GM19328 (cell line): Measurements from ENCODE around the gene FAM53A.
"Not testable (repeated sequence)": the region's sequence is repeated elsewhere in the genome, so short reads cannot be mapped to it uniquely, and the experiment has no call there.

Source experiments
- ATAC-seq: cut with Tn5 transposase; IDR thresholded peaks from one replicate; pipeline ENCODE4 v1.9.1; 2021; ENCODE audit warnings: mild to moderate bottlenecking, moderate library complexity; ENCODE audit not compliant: unreplicated experiment

FAM53A gene

DNA sequence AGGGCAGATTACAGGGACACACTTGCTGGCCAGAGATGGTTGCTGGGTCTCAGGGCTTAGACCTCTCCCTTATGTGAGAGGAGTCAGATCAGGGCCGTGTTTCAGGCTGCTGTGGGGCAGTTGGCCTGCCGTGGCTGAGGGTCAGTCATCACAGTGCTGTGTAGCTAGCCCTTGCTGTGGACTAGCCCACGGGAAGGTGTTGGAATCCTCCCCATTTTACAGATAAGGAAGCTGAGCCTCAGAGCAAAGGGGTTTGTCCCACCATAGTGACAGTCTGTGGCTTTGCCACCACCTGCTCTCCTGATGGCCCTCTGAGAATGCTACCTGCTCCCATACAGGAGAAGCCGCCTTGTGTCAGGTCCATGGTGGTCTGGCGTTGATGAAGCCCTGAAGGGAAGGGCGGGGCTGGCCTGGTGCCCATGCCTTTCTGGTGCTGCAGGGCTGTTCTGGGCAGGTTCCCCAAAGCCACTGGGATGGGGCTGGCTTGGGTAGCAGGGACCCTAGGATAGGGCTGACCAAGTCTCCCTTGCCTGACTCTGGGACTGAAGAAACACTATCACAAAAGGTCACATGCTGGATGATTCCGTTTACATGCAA lies 2.4 kb upstream of the FAM53A start:
- no peak for ATAC-seq

DNA sequence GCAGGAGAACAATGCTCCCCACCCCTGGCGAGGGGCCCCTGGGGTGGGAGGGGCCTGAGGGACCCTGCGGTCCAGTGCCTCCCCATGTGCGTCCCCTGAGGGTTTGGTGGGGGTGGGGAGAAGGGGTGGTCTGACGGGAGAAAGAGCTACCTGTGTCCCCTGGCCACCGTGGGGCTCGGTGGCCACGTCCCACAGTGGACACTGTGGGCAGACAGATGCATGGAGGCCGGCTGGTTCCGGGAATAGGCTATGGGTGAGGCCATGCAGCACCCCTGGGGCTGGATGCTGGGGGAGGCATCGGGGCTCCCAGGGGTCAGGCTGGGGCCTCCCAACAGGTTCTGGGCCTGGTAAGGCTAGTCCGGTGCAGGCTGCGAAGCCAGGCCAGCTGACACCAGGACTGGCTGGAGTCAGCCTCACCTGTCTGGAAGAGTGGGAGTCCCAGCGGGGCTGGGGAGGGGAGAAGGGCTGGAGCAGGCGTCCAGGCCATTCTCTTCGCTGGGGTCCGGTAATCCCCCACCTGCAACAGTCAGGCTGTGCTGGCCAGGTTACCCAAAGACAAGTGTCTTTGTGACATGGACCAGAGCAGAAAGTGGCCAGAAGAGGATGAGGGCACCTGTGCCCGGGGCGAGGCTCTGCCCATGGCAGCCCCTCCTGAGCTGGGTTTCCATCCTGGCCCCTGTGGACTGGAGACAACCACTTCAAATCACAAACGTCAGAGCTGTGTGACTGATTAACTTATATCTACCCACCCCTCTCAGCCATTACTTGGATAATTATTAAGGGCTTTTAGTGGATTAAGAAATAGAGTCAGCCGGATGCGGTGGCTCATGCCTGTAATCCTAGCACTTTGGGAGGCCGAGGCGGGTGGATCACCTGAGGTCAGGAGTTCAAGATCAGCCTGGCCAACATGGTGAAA lies 1.4 kb upstream of the FAM53A start:
- ATAC-seq: no peak

DNA sequence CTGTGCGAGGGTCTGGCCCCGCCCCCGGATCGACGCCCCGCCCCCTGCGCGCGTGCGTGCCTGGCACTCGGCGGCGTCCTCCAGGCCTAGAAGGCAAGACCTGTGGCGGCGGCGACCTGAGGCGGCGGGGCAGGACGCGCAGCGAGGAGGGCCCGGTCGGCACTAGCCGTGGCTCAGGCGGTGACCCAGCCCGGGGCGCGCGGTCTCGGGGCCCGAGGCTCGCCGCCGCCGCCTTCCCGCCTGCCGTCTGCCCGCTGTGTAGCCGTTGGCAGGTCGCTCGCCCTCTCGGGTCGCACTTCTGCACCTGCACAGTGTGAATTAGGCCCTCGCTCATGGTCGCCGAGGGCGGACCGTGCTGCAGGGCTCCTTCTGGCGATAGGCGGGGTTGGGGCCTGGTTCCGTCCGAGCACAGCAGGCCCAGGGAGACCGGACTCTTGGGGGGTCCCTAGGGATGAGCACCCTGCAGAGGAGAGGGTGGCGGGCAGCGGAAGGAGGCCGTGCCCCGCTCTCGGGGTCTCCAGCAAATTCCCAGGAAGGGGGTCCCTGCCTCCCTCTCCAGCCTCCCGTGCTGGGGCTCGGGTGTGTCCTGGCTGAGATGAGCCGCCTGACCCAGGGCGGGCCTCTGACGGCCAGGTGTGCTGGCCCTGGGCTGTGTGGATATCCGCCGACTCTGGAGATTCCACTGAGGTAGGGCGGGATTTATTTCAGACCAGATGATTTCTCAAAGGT lies 557 bp upstream of the FAM53A start:
- no peak for ATAC-seq

DNA sequence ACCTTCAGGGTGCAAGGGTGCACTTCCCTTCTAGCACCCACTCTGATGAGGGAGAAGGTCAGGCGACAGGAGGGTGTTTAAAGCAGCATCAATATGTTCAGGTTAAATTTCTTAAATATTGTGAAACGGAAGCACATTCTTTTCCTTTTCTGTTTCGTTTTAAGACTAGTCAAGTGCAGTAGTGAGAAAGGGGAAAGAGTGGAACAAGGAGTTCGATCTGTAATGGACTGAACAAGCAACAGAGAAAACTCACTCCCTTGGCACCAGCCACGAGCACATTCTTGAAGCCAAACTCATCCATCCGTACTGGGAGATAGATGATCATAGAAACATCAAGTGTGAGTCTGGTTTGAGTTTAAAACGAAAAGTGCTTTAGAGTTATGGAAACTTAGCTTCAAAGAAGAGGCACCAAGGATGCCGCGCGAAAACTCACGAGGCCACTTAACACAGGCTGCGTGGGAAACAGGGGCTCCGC lies 815 bp downstream of the FAM53A start:
- no peak for ATAC-seq

DNA sequence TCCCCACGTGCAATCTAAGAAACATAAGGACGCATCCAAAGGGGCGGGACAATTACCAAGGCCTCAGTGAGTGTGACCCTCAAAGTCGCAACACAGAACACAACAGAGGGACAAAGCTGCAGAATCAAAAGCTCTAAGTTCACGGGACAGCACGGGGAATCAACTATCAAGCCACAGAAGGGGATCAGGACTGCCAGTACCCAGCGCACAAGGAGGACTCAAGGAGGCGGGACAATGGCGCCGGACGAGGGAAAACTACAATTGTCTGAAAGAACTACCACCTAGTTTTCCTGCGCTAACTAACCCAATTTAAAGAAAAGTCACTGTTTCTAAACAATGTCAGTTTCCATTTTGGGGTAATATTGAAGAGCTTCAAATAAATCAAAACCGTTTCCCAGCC lies 1.3 kb downstream of the FAM53A start:
- no peak for ATAC-seq

DNA sequence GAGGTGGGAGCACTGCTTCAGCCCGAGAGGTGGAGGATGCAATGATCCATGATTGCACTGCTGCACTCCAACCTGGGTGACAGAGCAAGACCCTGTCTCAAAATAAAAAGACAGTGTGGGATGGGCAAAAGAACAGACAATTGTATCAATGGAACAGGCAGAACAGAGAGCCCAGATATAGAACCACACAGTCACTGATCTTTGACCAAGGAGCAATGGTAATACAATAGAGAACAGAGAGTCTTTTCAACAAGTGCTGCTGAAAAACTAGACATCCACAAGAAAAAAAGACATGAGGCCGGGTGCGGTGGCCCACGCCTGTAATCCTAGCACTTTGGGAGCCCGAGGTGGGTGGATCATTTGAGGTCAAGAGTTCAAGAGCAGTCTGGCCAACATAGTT lies 5.9 kb downstream of the FAM53A start:
- ATAC-seq: no peak

DNA sequence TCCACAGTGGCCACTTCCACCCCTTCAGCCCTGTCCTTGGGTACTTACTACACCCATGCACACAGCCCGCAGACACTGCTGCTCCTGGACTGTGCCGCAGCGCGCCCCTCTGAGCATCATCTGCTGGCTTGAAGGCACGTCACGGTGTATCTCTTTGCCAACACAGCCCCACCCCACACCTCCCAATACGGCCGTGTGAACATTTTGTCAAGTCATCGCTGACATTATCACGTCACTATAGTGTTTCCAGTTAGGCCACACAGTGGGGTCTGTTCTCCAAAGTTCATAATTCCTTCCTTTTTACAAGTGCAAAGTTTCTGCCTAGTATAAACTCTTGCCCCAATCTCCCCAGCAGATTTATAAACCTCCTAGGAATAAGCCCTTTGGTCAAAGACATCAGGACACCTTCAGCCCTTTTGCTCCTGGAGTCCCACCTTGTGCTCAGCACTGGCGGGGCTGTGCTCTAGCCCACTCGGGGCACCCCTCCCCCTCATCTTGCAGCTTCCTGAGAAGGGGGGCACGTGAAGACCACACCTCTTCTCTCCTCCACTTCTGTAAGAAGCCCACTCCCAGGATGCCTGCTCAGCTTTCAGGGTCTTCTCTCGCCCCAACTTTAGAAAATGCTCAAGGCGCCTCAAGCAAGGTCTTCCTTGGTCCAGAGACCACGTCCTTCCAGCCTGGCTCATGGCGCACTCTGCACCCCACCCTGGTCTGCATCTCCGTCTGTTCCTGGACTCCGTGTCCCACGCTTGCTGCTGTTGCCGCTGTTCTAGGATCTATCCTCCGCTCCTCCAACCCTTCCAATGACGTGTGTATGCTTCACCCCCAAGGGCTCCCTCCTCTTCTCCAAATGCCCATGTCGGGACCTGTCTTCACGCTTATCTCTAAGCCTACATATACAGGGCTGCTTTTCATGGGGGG lies 7.2 kb downstream of the FAM53A start:
- ATAC-seq: no peak

DNA sequence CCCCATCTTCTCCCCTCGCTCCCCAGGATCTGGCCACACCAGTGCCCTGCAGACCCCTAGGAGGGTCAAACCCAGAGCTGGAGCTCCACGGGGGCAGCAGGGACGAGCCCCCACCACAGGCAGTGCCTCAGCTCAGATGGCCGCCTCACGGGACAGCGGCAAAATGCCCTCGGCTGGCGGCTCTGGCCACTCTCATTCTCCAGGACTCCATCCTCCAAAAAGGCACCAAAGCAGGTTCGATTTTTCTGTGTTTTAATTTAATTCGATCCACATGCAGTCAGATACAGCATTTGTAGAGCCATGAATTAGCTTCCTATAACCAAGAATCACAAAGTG lies 8.3 kb downstream of the FAM53A start:
- no peak for ATAC-seq

DNA sequence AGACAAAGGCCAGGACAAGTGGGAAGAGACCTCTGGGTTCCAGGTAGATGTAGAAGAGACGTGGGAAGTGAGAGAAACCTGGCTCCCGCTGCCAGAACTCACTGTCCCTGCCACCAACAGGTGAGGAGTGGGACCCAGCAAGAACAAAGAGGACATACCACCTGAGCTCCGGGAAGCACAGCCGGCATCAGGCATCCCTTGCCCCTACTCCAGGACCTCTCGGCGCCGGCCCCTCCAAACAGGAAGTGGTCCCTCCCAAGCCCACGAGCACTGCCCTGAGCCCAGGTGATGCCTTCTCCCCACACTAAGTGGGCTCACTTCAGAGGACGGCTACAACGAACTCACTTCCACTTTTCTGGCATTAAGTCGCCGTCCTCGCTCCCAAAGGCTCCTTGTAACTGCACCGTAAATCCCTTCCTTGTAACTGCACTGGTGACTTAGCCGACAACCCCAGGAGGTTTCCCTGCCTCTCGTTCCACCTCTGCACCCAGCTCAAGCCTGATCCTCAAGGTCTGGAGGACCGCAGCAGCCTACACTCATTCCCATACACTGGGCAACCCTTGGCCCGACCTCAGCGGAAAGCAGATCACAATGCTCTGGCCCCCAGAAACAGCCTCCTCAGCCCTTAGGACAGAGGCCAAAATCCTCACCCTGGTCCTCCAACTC lies 8.8 kb downstream of the FAM53A start:
- ATAC-seq: no peak

DNA sequence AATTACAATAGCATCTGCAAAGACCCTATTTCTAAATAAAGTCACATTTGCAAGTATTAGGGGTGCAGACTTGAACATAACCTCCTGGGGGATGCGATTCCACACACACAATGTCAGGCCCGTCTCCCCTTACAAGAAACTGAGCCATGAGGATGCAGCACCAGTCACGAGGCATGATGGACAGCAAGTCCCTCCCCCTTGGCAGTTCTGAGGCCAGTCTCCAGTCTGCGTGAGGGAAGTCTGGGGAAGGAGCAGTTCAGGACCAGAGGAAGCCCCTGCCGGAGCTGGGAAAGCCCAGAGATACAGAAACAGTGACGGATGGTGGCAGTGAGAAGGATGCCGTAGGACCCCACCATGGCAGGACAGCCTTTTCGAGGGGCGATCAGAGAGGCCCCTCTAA lies 9.4 kb downstream of the FAM53A start:
- no peak for ATAC-seq

DNA sequence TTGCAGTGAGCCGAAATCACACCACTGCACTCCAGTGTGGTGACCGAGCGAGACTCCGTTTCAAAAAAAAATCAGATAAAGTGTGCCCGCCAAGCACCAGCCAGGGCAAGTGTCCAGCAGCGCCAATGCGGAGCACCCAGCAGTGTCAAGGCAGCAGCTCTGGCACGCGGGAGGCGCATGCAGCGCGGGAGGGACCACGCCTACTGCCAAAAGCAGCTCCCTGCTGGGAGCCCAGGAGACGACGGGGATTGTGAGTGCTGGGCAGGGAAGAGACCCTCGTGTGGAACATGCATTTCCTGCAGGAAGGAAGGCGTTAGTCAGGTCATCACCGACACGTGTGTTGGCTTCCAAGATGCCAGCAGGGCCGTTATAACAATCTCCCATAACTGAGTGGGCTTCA lies 10.4 kb downstream of the FAM53A start:
- no peak for ATAC-seq

DNA sequence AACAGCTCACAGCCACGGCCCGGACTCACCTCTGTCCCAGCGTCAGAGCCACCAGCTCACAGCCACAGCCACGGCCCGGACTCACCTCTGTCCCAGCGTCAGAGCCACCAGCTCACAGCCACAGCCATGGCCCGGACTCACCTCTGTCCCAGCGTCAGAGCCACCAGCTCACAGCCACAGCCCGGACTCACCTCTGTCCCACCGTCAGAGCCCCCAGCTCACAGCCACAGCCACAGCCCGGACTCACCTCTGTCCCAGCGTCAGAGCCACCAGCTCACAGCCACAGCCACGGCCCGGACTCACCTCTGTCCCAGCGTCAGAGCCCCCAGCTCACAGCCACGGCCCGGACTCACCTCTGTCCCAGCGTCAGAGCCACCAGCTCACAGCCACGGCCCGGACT lies 13.1 kb downstream of the FAM53A start:
- not testable (repeated sequence) for ATAC-seq

DNA sequence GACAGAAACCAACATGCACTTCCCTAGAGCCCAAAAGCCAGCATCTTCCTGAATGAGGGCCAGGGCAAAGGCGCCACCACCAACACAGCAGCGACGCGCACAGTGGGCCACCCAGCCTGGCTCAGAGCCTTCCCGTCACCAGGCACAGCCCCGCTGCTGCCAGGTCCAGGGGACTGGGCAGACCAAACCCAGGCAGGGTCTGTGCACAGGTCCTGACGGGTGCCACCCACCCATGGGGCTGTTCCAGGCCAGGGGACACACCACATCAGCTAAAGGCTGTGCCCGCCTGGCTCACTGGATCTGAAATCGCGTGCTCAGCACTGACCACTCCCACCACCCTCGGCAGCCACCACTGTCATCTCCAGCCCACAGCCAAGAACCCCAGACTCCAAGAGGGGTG lies 13.8 kb downstream of the FAM53A start:
- no peak for ATAC-seq

DNA sequence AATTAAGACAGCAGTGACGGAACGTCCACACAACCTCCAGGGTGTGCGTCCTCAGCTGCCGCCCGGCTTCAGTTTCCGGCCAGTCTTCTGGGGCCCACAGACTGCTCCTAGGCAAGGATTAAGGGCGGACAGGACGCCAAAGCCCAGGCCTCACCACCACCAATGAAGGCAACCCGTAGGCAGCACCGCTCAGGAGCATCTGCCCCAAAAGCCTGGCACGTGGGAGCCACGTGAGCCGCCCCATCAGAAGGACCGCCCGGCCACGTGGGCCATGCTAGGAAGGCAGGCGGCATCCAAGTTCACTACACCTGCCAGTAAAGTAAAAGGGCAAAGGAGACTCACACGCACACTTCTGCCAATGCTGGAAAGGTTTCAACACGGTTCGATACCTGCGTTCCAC lies 14.3 kb downstream of the FAM53A start:
- no peak for ATAC-seq

DNA sequence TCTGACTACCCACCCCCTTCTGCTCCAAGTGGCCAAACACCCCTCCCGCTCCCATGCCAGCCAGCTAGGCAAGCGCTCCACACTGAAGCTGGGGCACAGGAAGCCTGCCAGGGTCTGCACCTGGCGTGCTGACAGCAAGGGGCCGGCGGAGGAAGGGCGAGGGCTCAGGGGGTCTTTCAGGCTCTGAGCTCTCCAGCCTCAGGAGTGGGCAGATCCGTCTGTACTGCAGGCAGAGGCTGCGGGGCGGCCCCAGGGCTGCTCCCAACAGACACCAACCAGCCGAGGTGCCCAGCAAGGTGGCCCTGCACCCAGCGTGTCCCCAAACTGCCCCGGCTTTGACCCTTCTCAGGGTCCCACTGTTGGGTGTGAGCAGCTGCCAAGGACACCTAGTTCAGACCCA lies 14.8 kb downstream of the FAM53A start:
- no peak for ATAC-seq

DNA sequence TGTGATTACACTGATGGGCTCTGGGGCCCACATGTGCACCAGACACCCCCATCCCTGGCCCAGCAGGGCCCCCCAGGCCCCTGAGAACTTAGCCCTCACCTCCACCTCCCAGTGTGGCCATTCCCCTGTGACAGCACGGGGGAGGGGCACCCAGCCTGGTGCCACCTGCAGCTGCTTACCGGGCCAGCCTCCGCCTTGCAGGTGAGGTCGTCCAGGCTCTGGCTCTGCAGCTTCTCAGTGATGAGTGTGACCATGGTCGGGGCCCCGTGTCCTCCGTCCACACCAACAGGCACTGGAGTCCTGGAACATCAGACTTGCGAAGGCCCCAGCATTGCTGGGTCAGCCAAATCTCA lies 15.6 kb downstream of the FAM53A start:
- ATAC-seq: no peak

DNA sequence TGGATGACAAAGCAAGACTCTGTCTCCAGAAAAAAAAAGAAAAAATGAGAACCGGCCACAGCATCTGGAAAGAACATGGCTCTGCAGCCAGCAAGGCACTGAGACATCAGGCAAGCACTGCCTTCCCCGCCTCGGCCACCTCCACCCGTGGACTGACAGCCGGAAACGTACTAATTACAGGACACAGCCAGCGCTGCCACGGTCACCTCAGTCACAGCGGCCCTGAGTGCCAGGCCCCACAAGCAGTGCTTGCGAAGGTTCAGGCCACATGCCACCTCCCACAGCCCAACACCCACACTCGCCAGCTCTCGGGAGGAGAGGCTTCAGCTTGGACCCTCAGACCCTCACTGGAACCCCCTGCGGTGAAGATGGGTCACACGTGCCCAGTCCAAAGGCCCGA lies 16.8 kb downstream of the FAM53A start:
- no peak for ATAC-seq

DNA sequence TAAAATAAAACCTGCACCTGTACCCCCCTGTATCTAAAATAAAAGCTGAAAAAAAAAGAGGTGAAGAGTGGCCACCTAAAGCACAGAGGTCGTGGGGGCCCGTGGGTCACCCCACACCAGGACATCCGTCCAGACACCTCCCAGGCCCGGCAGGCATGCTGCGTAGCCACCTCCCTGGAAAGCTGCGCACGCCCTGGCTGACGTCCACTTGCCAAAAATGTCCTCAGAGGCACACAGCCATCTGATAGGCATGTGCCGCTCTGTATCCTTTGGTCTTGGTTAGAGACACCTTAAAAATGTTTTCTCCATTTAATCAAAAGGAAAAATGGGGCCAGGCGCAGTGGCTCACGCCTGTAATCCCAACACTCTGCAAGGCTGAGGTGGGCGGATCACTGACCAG lies 17.7 kb downstream of the FAM53A start:
- ATAC-seq: no peak

DNA sequence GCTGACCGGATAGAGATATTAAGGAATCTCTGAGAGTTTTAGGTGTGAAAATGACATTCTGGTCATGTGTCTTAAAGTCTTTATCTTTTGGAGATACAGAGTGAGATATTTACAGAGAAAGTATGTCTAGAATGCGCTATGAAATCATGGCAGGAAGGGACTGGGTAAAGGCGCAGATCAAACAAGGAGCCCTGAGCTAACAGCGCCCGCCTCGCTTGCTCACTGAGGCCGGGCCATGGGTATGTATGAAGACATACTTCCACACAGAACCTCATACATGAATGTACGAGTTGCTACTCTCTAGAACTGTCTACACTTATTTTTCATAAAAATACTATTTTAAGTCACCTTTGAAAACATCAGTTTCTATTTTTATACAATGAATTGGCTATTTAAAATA lies 20.0 kb downstream of the FAM53A start:
- no peak for ATAC-seq

DNA sequence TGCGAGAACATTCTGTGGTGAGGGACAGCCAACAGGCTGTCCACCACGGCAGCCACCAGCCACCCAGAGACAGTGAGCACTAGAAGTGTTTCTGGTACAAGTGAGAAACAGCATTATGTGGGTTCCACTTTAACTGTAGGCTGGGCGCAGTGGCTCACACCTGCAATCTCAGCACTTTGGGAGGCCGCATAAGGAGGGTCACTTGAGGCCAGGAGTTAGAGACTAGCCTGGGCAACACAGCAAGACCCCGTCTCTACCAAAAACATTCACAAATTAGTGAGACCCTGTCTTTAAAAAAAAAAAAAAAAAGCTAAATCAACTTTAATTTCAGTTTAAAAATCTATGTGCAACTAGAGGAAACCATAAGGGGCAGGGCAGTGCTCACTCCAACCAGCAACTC lies 20.6 kb downstream of the FAM53A start:
- no peak for ATAC-seq
